ENCODE data around the gene NPAS3.

- no peak for TF ChIP-seq CTCF (conservative IDR thresholded peaks at IDR 0.05; ENCODE audit: low read length)
- no peak for TF ChIP-seq EZH2phosphoT487 (IDR thresholded peaks at IDR 0.05; ENCODE audit: borderline replicate concordance, low read depth, low read length)
Measured at GRCh38 chr14:32991691-32992090, 53.0 kb downstream of the NPAS3 start.
